Measurements from ENCODE around the gene SLC38A10.

SLC38A10 gene

GRCh38 chr17:81251709-81252301, 43.3 kb downstream of the SLC38A10 start:
- DNase-seq = peak; percentile 70

- DNase-seq = peak; percentile 70
Observed at GRCh38 chr17:81251094-81251708, 43.9 kb downstream of the SLC38A10 start.

- DNase-seq = no peak
Observed at GRCh38 chr17:81250286-81251093, 44.6 kb downstream of the SLC38A10 start.

GRCh38 chr17:81249223-81250040, 45.7 kb downstream of the SLC38A10 start:
- no peak for DNase-seq

GRCh38 chr17:81248649-81249048, 46.5 kb downstream of the SLC38A10 start:
- DNase-seq = no peak

GRCh38 chr17:81247339-81247990, 47.6 kb downstream of the SLC38A10 start:
- no peak for DNase-seq

- no peak for DNase-seq
Observed at GRCh38 chr17:81246679-81247338, 48.3 kb downstream of the SLC38A10 start.

GRCh38 chr17:81246343-81246670, 48.8 kb downstream of the SLC38A10 start:
- DNase-seq = no peak

GRCh38 chr17:81245665-81246342, 49.3 kb downstream of the SLC38A10 start:
- no peak for DNase-seq

- no peak for DNase-seq
Observed at GRCh38 chr17:81245024-81245664, 50.0 kb downstream of the SLC38A10 start.

GRCh38 chr17:81244358-81245023, 50.6 kb downstream of the SLC38A10 start:
- no peak for DNase-seq

- DNase-seq = no peak
Observed at GRCh38 chr17:81243333-81243664, 51.8 kb downstream of the SLC38A10 start.

- no peak for DNase-seq
Observed at GRCh38 chr17:81242421-81243332, 52.4 kb downstream of the SLC38A10 start.

GRCh38 chr17:81241648-81242420, 53.3 kb downstream of the SLC38A10 start:
- no peak for DNase-seq

GRCh38 chr17:81241203-81241602, 53.9 kb downstream of the SLC38A10 start:
- no peak for DNase-seq

- DNase-seq = no peak
Observed at GRCh38 chr17:81240761-81241160, 54.3 kb downstream of the SLC38A10 start.

GRCh38 chr17:81239714-81240555, 55.2 kb downstream of the SLC38A10 start:
- no peak for DNase-seq
